GM21360 (cell line): ENCODE measurements around the gene PDE6B.
"Not testable (repeated sequence)": the region's sequence is repeated elsewhere in the genome, so short reads cannot be mapped to it uniquely, and the experiment has no call there.

ENCODE experiments used
- ATAC-seq: cut with Tn5 transposase; IDR thresholded peaks from one replicate; pipeline ENCODE4 v1.9.1; 2021; ENCODE audit warnings: mild to moderate bottlenecking, moderate library complexity; ENCODE audit not compliant: unreplicated experiment

Gene PDE6B

GRCh38 chr4:635066-635835 is 9.9 kb downstream of the PDE6B start:
- not testable (repeated sequence) for ATAC-seq

DNA sequence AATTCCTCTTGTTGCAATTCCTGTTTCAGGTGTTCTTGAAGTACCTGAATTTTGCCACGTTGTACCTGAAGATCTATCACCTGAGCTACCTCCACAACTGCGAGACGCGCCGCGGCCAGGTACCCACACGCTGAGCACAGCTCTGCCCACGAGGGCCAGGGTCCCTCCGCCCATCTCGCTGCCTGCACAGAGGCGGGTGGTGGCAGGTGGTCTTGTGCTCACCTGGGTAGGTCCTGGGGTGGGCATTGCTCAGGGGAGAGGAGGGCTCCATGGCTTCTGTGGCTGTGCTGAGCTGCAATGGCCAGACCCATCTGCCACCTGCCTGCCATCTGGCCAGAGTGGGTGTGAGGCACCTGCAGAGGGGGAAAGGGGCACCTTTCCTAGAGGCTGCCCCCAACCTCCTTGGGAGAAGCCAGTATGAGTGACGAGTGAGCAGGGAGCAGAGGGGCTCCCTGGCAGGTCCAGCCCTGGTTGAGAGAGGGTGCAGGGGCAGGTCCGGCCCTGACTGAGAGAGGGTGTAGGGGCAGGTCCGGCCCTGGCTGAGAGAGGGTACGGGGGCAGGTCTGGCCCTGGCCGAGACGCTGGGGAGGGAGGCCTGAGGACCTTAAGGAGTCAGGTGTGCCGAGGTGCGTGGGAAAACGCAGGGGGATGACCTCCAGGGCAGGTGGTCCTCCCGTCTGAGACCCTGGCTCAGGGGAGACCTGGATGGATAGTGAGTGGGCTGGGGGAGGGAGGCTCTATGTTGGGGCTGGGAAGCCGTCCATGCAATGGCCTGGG is 10.7 kb downstream of the PDE6B start:
- ATAC-seq: no peak

- no peak for ATAC-seq
These were observed 11.3 kb downstream of the PDE6B start for GRCh38 chr4:636628-637159.

- ATAC-seq: no peak
These were observed 12.3 kb downstream of the PDE6B start for GRCh38 chr4:637536-638280.

DNA sequence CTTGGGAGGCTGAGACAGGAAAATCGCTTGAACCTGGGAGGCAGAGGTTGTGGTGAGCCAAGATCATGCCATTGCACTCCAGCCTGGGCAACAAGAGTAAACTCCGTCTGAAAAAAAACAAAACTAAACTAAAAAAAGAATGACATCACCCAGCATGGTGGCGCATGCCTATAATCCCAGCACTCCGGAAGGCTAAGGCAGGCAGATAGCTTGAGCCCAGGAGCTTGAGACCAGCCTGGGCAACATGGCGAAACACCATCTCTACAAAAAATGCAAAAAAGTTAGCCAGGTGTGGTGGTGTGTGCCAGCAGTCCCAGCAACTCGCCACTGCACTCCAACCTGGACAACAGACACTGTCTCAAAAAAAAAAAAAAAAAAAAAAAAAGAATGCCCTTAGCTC is 17.0 kb downstream of the PDE6B start:
- ATAC-seq: not testable (repeated sequence)

DNA sequence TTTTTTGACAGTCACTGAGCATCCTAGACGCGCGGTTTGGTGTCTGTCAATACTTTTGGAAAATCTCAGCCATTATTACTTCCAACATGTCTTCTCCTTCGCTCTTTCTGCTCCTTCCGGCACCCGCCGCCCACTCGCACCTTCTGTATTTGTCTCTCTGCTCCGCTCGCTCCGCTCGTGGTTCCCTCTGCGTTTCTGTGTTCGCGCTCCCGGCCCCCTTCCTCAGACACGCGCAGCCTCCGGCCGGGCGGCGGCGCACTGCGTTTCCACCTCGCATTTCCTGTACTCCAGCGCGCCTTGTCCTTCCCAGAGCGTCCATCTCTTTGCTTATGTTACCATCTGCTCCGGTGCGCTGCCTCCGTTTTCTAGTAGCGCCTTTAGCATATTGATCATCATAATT is 21.1 kb downstream of the PDE6B start:
- no peak for ATAC-seq

GRCh38 chr4:647481-647880 is 22.1 kb downstream of the PDE6B start:
- no peak for ATAC-seq

- no peak for ATAC-seq
These were observed 23.4 kb downstream of the PDE6B start for GRCh38 chr4:648579-649292.

DNA sequence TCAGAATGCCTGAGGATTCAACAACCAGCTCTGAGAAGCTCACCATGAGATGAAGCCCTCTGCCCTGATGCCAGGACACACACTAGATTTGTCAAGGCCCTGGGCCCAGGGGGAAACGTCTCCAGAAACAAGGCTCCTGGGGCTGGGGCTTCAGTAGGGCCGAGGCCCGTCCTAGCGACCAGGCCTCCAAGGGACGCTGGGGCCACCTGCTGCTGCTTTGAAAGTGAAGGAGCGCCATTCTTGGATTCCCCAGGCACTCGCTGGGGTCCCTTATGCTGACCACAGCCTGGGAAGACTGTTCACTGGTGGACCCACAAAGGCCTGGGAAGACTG is 23.9 kb downstream of the PDE6B start:
- ATAC-seq: no peak

GRCh38 chr4:649751-650310 is 24.5 kb downstream of the PDE6B start:
- no peak for ATAC-seq

DNA sequence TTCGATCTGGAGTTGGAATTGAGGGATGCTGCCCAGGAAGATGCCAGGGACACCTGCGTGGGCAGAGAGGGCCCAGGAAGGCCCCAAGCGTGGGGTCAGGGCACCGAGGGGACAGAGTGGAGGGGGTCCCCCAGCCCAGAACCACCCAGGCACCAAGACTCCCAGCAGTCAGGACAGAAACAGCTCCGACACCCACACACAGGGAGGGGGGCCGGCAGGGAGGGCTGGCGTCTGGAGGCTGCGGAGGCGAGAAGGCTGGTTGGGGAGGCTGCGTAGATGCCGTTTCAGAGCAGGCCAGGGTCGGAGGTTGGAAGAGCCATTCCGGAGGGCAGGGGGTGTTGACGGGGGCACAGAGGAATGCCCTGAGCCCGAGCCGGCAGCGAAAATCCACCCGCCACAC is 25.1 kb downstream of the PDE6B start:
- no peak for ATAC-seq

DNA sequence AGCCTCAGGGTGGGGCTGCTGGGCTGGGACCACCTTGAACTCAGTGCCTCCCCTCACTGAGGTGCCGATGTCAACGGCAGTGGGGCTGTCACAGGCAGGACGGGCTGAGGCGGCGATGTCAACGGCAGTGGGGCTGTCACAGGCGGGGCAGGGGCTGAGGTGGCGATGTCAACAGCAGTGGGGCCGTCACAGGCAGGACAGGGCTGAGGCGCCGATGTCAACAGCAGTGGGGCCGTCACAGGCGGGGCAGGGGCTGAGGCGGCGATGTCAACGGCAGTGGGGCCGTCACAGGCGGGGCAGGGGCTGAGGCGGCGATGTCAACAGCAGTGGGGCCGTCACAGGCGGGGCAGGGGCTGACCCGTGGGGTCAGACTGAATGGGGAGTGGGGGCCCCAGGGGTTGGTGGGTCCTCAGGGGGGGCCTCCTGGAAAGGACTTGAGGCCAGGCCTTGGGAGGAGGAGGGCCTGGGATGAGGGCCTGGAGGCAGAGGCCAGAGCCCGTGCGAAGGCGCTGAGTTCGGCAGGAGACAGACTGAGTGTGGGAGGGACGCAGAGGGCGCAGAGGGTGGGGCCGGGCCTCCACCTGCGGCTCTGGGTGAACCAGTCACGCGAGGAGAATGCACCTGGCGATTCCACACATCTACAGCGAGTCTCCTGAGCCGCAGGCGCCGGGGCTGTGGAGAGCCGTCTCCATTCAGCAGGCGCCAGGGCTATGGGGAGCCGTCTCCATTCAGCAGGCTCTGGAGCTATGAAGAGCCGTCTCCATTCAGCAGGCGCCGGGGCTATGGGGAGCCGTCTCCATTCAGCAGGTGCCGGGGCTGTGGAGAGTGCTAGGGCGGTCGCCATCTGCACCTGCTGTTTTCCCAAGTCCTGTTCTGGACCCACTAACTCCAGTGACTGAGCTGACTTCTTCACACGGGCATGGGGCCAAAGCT is 25.8 kb downstream of the PDE6B start:
- no peak for ATAC-seq

DNA sequence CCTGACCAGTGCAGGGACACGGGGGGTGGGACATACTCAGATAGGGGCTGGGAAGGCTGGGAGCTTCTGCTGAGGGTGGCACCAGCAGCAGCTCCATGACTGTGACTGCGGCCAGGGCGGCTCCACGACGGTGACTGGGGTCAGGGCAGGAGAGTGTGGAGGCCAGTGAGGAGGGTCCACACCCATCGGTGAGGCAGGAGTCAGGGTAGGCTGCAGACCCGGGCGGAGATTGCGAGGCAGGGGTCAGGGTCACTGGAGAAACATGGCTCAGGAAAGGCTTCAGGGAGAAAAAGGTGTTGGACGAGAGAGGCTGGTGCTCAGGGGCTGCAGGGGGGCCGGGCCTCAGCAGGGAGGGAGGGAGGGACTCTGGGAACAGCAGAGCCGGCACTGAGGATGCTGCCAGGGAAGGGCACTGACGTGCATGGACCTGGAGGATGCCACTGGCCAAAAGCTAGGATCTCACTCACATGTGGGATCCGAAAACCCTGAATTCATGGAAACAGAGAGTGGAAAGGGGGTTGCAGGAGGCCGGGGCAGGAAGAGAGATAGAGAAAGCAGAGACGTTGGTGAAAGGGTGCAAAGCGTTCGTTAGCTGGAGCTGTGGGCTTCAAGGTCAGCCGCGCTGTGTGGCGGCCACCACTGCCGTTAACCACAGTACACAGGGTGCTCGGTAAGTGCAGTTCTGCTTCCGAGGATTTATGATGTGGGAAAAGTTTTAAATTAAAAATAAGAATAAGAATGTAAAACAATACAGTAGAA is 26.7 kb downstream of the PDE6B start:
- no peak for ATAC-seq

DNA sequence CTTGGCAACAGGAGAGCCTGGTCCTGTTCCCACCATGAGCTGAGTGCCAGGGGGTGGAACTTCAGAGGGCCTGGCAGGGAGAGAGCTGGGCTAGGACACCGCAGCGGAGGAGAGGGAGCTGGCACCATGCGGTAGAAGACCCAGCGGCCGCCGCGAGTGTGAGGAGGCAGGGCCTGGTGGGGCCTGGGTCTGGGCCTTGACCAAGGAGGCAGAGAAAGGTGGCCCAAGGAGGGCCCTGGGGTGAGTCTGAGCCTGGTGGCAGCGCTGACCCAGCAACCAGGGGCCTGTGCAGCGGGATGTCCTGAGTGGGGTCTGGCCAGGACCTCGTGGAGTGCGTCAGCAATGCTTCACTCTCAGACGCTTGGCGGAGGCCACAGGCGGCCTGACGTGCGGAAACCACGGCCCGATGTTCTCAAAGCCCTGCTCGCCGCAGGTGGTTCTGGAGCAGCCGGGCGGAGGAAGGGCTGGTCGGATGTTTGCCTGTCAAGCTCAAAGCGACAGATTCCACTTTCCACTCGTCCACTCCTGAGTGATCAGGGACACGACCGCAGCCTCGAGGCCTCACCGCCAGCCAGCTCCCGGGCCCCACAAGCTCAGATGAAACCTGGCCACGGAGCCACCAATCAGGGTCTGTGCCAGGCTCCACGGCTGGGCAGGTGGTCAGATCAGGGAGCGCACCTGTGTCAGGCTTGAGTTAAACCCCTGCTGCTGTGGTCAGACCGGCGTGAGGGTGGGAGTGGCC is 27.9 kb downstream of the PDE6B start:
- ATAC-seq: no peak

- no peak for ATAC-seq
These were observed 28.6 kb downstream of the PDE6B start for GRCh38 chr4:653831-654502.

DNA sequence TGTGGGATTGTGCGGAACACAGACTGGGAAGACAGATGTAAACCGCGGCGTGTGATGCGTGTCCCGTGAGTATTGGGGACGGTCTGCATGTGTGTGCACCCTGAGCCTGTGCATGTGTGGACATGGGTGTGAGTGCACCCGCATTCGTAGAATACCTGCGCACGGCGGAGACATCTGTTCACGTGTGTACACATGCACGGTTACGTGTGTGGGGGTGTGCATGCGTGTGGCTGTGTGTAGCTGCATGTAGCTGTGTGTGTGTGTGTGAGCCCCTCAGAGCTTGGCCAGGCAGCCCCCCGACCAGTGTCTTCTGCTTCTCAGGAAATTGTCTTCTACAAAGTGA is 29.1 kb downstream of the PDE6B start:
- no peak for ATAC-seq

DNA sequence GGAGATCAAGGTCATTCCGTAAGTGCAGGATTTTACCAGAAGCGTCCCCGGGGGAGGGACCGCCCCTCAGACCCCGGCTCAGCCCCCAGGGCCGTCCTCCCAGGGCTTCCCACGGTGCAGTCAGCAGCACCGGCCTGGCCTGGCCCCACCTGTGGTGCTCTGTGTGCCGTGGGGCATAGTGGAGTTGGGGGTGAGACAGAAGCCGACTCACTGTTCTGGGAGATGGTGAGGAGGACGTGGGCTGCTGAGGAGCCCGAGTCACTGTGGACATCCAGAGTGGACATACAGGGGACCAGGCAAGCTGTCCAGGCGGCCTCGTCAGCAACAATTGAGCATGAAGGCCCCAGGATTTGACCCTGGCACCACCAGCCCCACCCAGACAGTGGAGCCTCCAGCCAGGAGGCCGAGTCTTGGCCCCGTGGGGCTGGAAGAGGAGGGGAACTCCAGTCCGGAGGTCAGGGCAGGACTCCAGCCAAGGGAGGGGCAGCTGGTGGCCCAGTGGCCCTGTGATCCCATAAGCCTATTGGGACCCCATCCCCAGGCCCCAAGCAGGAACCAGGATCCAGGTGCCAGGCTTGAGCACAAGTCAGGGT is 29.6 kb downstream of the PDE6B start:
- ATAC-seq: no peak
